ENCODE results near the gene CACHD1. TPM values are rescaled to one million over a fixed set of nuclear protein-coding genes. Genes with fewer than 3 reads are reported as not detected.

Gene CACHD1
- total and polyA plus RNA-seq, 9 of the 15 experiments (the other 6 are each of a cell fraction or from before 2014, with no cell fraction given), result 0.07 TPM; not detected in 8

DNA sequence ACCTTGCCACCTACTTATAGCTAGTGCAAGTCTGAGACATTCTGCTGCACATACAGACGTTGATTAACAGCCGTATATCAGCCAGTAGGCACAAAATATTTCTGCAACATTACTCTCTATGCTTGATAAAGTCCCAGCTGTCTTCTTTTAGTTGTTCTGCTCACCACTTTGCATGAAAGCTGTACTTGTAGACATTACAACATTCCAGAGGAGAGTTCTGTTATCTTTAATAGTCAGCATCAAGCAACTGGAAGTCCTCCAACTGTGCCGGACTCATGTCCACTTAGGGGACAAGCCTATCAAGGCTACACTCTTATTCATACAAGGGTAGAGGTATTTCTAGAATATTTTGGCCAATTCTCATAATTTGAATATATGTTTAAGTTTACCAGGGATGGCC lies 50.0 kb downstream of the CACHD1 start:
- no peak for ATAC-seq
- Histone ChIP-seq H3K36me3 (ENCODE audit: control insufficient read depth, insufficient read depth, low read length) (no peaks in the 10 kb centered on the region), H3K27me3 (ENCODE audit: control insufficient read depth in 2 of 2, insufficient read depth in 2 of 2, low read length in 2 of 2) (no peaks in the 10 kb centered on the region), H3K79me2 (ENCODE audit: control insufficient read depth, insufficient read depth, low read length) (no peaks in the 10 kb centered on the region), H3K4me1 (replicated peaks in 1 of 2; ENCODE audit: control insufficient read depth in 2 of 2, insufficient read depth in 2 of 2, low read length in 2 of 2) (no peaks in the 10 kb centered on the region), H4K20me1 (replicated peaks; ENCODE audit: control insufficient read depth, insufficient read depth, low read length) (no peaks in the 10 kb centered on the region), H3K27ac (ENCODE audit: extremely low read depth, low read depth, low read length) (no peak overlapping the region), H3K4me2 (ENCODE audit: insufficient read depth, low read length) (no peak overlapping the region), H3K9me3 (replicated peaks; ENCODE audit: control insufficient read depth, insufficient read depth, low read depth, low read length) (no peaks in the 10 kb centered on the region), H3K4me3 (no peak overlapping the region), H3K9ac (ENCODE audit: insufficient read depth in 1 of 2, low read depth in 2 of 2, low read length in 2 of 2) (no peak overlapping the region), H3K9me1 (ENCODE audit: control insufficient read depth, insufficient read depth, low read length) (no peaks in the 10 kb centered on the region), H2AFZ (ENCODE audit: low read depth, low read length) (no peak overlapping the region)
- CTCF ChIA-PET (ENCODE audit: low intra/inter-chr PET ratio), result no interaction called here
- 2% methylated on average over 3 of the region's 3 CpGs for WGBS (ENCODE audit: insufficient coverage, low coverage, missing lambda C conversion rate)
- POLR2A ChIA-PET, result no interaction called here
- intact Hi-C loops (cut with micrococcal nuclease), result no loop called here
- FAIRE-seq, result no peak
- BruUV-seq (replicated peaks), result no TSS peak
- no peak for DNase-seq (ENCODE audit: extremely low read depth in 1 of 4, low spot score in 3 of 4)
- in situ Hi-C loops (cut with MboI), result no loop called here
- TF ChIP-seq PRPF4 (IDR thresholded peaks at IDR 0.05; ENCODE audit: insufficient read depth, low read depth, low read length, poor library complexity, severe bottlenecking), result no peak
- TF ChIP-seq, protein P1, sequence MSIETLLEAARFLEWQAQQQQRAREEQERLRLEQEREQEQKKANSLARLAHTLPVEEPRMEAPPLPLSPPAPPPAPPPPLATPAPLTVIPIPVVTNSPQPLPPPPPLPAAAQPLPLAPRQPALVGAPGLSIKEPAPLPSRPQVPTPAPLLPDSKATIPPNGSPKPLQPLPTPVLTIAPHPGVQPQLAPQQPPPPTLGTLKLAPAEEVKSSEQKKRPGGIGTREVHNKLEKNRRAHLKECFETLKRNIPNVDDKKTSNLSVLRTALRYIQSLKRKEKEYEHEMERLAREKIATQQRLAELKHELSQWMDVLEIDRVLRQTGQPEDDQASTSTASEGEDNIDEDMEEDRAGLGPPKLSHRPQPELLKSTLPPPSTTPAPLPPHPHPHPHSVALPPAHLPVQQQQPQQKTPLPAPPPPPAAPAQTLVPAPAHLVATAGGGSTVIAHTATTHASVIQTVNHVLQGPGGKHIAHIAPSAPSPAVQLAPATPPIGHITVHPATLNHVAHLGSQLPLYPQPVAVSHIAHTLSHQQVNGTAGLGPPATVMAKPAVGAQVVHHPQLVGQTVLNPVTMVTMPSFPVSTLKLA (conservative IDR thresholded peaks at IDR 0.05), result no peak
- TF ChIP-seq CHD2 (IDR thresholded peaks at IDR 0.05; ENCODE audit: low read depth, low read length), result no peak
- no peak for TF ChIP-seq TRIM24 (IDR thresholded peaks at IDR 0.05)
- TF ChIP-seq, protein P2, sequence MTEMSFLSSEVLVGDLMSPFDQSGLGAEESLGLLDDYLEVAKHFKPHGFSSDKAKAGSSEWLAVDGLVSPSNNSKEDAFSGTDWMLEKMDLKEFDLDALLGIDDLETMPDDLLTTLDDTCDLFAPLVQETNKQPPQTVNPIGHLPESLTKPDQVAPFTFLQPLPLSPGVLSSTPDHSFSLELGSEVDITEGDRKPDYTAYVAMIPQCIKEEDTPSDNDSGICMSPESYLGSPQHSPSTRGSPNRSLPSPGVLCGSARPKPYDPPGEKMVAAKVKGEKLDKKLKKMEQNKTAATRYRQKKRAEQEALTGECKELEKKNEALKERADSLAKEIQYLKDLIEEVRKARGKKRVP (CRISPR knock-in tag; IDR thresholded peaks at IDR 0.05), result no peak
- no peak for TF ChIP-seq NCOA1 (IDR thresholded peaks at IDR 0.05; ENCODE audit: low read depth)
- TF ChIP-seq, protein P3, sequence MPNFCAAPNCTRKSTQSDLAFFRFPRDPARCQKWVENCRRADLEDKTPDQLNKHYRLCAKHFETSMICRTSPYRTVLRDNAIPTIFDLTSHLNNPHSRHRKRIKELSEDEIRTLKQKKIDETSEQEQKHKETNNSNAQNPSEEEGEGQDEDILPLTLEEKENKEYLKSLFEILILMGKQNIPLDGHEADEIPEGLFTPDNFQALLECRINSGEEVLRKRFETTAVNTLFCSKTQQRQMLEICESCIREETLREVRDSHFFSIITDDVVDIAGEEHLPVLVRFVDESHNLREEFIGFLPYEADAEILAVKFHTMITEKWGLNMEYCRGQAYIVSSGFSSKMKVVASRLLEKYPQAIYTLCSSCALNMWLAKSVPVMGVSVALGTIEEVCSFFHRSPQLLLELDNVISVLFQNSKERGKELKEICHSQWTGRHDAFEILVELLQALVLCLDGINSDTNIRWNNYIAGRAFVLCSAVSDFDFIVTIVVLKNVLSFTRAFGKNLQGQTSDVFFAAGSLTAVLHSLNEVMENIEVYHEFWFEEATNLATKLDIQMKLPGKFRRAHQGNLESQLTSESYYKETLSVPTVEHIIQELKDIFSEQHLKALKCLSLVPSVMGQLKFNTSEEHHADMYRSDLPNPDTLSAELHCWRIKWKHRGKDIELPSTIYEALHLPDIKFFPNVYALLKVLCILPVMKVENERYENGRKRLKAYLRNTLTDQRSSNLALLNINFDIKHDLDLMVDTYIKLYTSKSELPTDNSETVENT (CRISPR knock-in tag; IDR thresholded peaks at IDR 0.05), result no peak
- TF ChIP-seq, protein P4, sequence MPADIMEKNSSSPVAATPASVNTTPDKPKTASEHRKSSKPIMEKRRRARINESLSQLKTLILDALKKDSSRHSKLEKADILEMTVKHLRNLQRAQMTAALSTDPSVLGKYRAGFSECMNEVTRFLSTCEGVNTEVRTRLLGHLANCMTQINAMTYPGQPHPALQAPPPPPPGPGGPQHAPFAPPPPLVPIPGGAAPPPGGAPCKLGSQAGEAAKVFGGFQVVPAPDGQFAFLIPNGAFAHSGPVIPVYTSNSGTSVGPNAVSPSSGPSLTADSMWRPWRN (IDR thresholded peaks at IDR 0.05; ENCODE audit: low read depth), result no peak
- no peak for TF ChIP-seq RFX5 (IDR thresholded peaks at IDR 0.05; ENCODE audit: low read depth, low read length)
- TF ChIP-seq, protein P5, sequence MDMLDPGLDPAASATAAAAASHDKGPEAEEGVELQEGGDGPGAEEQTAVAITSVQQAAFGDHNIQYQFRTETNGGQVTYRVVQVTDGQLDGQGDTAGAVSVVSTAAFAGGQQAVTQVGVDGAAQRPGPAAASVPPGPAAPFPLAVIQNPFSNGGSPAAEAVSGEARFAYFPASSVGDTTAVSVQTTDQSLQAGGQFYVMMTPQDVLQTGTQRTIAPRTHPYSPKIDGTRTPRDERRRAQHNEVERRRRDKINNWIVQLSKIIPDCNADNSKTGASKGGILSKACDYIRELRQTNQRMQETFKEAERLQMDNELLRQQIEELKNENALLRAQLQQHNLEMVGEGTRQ (CRISPR knock-in tag; IDR thresholded peaks at IDR 0.05), result no peak
- TF ChIP-seq, protein P6, sequence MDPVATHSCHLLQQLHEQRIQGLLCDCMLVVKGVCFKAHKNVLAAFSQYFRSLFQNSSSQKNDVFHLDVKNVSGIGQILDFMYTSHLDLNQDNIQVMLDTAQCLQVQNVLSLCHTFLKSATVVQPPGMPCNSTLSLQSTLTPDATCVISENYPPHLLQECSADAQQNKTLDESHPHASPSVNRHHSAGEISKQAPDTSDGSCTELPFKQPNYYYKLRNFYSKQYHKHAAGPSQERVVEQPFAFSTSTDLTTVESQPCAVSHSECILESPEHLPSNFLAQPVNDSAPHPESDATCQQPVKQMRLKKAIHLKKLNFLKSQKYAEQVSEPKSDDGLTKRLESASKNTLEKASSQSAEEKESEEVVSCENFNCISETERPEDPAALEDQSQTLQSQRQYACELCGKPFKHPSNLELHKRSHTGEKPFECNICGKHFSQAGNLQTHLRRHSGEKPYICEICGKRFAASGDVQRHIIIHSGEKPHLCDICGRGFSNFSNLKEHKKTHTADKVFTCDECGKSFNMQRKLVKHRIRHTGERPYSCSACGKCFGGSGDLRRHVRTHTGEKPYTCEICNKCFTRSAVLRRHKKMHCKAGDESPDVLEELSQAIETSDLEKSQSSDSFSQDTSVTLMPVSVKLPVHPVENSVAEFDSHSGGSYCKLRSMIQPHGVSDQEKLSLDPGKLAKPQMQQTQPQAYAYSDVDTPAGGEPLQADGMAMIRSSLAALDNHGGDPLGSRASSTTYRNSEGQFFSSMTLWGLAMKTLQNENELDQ (CRISPR knock-in tag; IDR thresholded peaks at IDR 0.05; ENCODE audit: borderline replicate concordance), result no peak
- no peak for TF ChIP-seq IFI16 (CRISPR knock-in tag; IDR thresholded peaks at IDR 0.05)
- no peak for TF ChIP-seq ILF3 (IDR thresholded peaks at IDR 0.05; ENCODE audit: borderline replicate concordance)
- TF ChIP-seq RHOXF2B (CRISPR knock-in tag; conservative IDR thresholded peaks at IDR 0.05), result no peak
- TF ChIP-seq TAF9B (IDR thresholded peaks at IDR 0.05; ENCODE audit: partially characterized antibody), result no peak

All from K562 (cell line).